HEK293 (cell line): Measurements from ENCODE around the gene HIBCH.

Experiments
- FEZF1 ChIP-seq: fragments of 450-650 bp; formaldehyde crosslinking; IDR thresholded peaks from 2 replicates; pipeline ENCODE4 v1.5.1; 2016; ENCODE audit warnings: missing biosample characterization, missing genetic modification characterization
- HOXA7 ChIP-seq: sonication (generic); formaldehyde crosslinking; IDR thresholded peaks from 2 replicates; pipeline ENCODE4 v1.8.1; 2022; ENCODE audit warnings: missing genetic modification reagents, borderline replicate concordance
- HOXD13 ChIP-seq: sonication (generic); formaldehyde crosslinking; IDR thresholded peaks from 2 replicates; pipeline ENCODE4 v1.8.0; 2022; ENCODE audit warnings: missing genetic modification reagents, borderline replicate concordance
- IKZF3 ChIP-seq: fragments of 450-650 bp; IDR thresholded peaks from 2 replicates; pipeline ENCODE4 v1.5.0; 2018; ENCODE audit warnings: missing biosample characterization, mild to moderate bottlenecking, missing genetic modification characterization, moderate library complexity
- KLF9 ChIP-seq: fragments of 450-650 bp; formaldehyde crosslinking; IDR thresholded peaks from 2 replicates; pipeline ENCODE4 v1.5.1; 2016; ENCODE audit warnings: missing biosample characterization, missing genetic modification characterization, low read depth
- REPIN1 ChIP-seq: fragments of 450-650 bp; formaldehyde crosslinking; IDR thresholded peaks from 2 replicates; pipeline ENCODE4 v1.5.1; 2017; ENCODE audit warnings: missing biosample characterization, missing genetic modification characterization, low read depth
- SETDB1 ChIP-seq: IDR thresholded peaks from one replicate; pipeline ENCODE4 v1.6.1; 2017; ENCODE audit warnings: mild to moderate bottlenecking, low read length, moderate library complexity, mixed read lengths; ENCODE audit not compliant: insufficient read length
- SP2 ChIP-seq: fragments of 450-650 bp; formaldehyde crosslinking; IDR thresholded peaks from 2 replicates; pipeline ENCODE4 v1.5.1; 2016; ENCODE audit warnings: missing biosample characterization, missing genetic modification characterization
- SP3 ChIP-seq: fragments of 450-650 bp; formaldehyde crosslinking; IDR thresholded peaks from 2 replicates; pipeline ENCODE4 v1.5.1; 2016; ENCODE audit warnings: missing biosample characterization, missing genetic modification characterization
- ZBTB1 ChIP-seq: fragments of 450-650 bp; formaldehyde crosslinking; IDR thresholded peaks from 2 replicates; pipeline ENCODE4 v1.5.1; 2016; ENCODE audit warnings: missing biosample characterization, missing genetic modification characterization
- ZBTB17 ChIP-seq: fragments of 450-650 bp; formaldehyde crosslinking; IDR thresholded peaks from 2 replicates; pipeline ENCODE4 v1.5.1; 2016; ENCODE audit warnings: missing biosample characterization, missing genetic modification characterization
- ZBTB8A ChIP-seq: fragments of 450-650 bp; formaldehyde crosslinking; IDR thresholded peaks from 2 replicates; pipeline ENCODE4 v1.5.1; 2016; ENCODE audit warnings: missing biosample characterization, missing genetic modification characterization
- ZEB2 ChIP-seq: fragments of 450-650 bp; formaldehyde crosslinking; IDR thresholded peaks from 2 replicates; pipeline ENCODE4 v1.5.1; 2016; ENCODE audit warnings: missing biosample characterization, missing genetic modification characterization
- ZFP37 ChIP-seq: fragments of 450-650 bp; formaldehyde crosslinking; IDR thresholded peaks from 2 replicates; pipeline ENCODE4 v1.5.1; 2016; ENCODE audit warnings: missing biosample characterization, missing genetic modification characterization
- ZFP41 ChIP-seq: fragments of 450-650 bp; formaldehyde crosslinking; IDR thresholded peaks from 2 replicates; pipeline ENCODE4 v1.5.1; 2016; ENCODE audit warnings: missing biosample characterization, missing genetic modification characterization, borderline replicate concordance
- ZNF16 ChIP-seq: fragments of 450-650 bp; formaldehyde crosslinking; IDR thresholded peaks from 2 replicates; pipeline ENCODE4 v1.5.1; 2016; ENCODE audit warnings: low read depth, missing biosample characterization, missing genetic modification characterization
- ZNF169 ChIP-seq: fragments of 450-650 bp; formaldehyde crosslinking; IDR thresholded peaks from 2 replicates; pipeline ENCODE4 v1.5.1; 2016; ENCODE audit warnings: missing biosample characterization, missing genetic modification characterization
- ZNF214 ChIP-seq: fragments of 450-650 bp; formaldehyde crosslinking; IDR thresholded peaks from 2 replicates; pipeline ENCODE4 v1.5.1; 2017; ENCODE audit warnings: missing biosample characterization, mild to moderate bottlenecking, missing genetic modification characterization, borderline replicate concordance
- ZNF239 ChIP-seq: fragments of 450-650 bp; formaldehyde crosslinking; IDR thresholded peaks from 2 replicates; pipeline ENCODE4 v1.5.1; 2016; ENCODE audit warnings: missing biosample characterization, missing genetic modification characterization
- ZNF354C ChIP-seq: fragments of 450-650 bp; formaldehyde crosslinking; IDR thresholded peaks from 2 replicates; pipeline ENCODE4 v1.5.1; 2016; ENCODE audit warnings: missing biosample characterization, missing genetic modification characterization, low read depth, borderline replicate concordance
- ZNF394 ChIP-seq: fragments of 450-650 bp; formaldehyde crosslinking; IDR thresholded peaks from 2 replicates; pipeline ENCODE4 v1.5.1; 2016; ENCODE audit warnings: missing biosample characterization, missing genetic modification characterization, mild to moderate bottlenecking, moderate library complexity, borderline replicate concordance
- ZNF404 ChIP-seq: fragments of 450-650 bp; formaldehyde crosslinking; IDR thresholded peaks from 2 replicates; pipeline ENCODE4 v1.5.1; 2017; ENCODE audit warnings: missing biosample characterization, missing genetic modification characterization
- ZNF560 ChIP-seq: fragments of 450-650 bp; formaldehyde crosslinking; IDR thresholded peaks from 2 replicates; pipeline ENCODE4 v1.5.1; 2017; ENCODE audit warnings: missing biosample characterization, missing genetic modification characterization, borderline replicate concordance
- ZNF621 ChIP-seq: fragments of 450-650 bp; formaldehyde crosslinking; IDR thresholded peaks from 2 replicates; pipeline ENCODE4 v1.5.1; 2017; ENCODE audit warnings: missing biosample characterization, missing genetic modification characterization
- ZNF791 ChIP-seq: fragments of 450-650 bp; formaldehyde crosslinking; IDR thresholded peaks from 2 replicates; pipeline ENCODE4 v1.5.1; 2016; ENCODE audit warnings: missing biosample characterization, missing genetic modification characterization
- ZNF837 ChIP-seq: fragments of 450-650 bp; formaldehyde crosslinking; IDR thresholded peaks from 2 replicates; pipeline ENCODE4 v1.5.1; 2016; ENCODE audit warnings: missing biosample characterization, missing genetic modification characterization
- ZNF843 ChIP-seq: fragments of 450-650 bp; formaldehyde crosslinking; IDR thresholded peaks from 2 replicates; pipeline ENCODE4 v1.5.1; 2016; ENCODE audit warnings: missing biosample characterization, missing genetic modification characterization
- ZSCAN23 ChIP-seq: fragments of 450-650 bp; formaldehyde crosslinking; IDR thresholded peaks from 2 replicates; pipeline ENCODE4 v1.5.1; 2016; ENCODE audit warnings: missing biosample characterization, missing genetic modification characterization
- ZXDB ChIP-seq: fragments of 450-650 bp; formaldehyde crosslinking; IDR thresholded peaks from 2 replicates; pipeline ENCODE4 v1.5.1; 2016; ENCODE audit warnings: missing biosample characterization, missing genetic modification characterization
- TF ChIP-seq, protein P1 (sequence below): fragments of 450-650 bp; formaldehyde crosslinking; IDR thresholded peaks from 2 replicates; pipeline ENCODE4 v1.5.1; 2016; ENCODE audit warnings: missing biosample characterization, missing genetic modification characterization
- TF ChIP-seq, protein P2 (sequence below): fragments of 450-650 bp; formaldehyde crosslinking; conservative IDR thresholded peaks from 2 replicates; pipeline ENCODE4 v1.5.1; 2016; ENCODE audit warnings: low read depth, missing biosample characterization, missing genetic modification characterization
- TF ChIP-seq, protein P3 (sequence below): fragments of 450-650 bp; formaldehyde crosslinking; IDR thresholded peaks from 2 replicates; pipeline ENCODE4 v1.5.1; 2017; ENCODE audit warnings: missing biosample characterization, missing genetic modification characterization
- TF ChIP-seq, protein P4 (sequence below): fragments of 450-650 bp; formaldehyde crosslinking; IDR thresholded peaks from 2 replicates; pipeline ENCODE4 v1.5.1; 2016; ENCODE audit warnings: missing biosample characterization, missing genetic modification characterization

HIBCH gene

DNA sequence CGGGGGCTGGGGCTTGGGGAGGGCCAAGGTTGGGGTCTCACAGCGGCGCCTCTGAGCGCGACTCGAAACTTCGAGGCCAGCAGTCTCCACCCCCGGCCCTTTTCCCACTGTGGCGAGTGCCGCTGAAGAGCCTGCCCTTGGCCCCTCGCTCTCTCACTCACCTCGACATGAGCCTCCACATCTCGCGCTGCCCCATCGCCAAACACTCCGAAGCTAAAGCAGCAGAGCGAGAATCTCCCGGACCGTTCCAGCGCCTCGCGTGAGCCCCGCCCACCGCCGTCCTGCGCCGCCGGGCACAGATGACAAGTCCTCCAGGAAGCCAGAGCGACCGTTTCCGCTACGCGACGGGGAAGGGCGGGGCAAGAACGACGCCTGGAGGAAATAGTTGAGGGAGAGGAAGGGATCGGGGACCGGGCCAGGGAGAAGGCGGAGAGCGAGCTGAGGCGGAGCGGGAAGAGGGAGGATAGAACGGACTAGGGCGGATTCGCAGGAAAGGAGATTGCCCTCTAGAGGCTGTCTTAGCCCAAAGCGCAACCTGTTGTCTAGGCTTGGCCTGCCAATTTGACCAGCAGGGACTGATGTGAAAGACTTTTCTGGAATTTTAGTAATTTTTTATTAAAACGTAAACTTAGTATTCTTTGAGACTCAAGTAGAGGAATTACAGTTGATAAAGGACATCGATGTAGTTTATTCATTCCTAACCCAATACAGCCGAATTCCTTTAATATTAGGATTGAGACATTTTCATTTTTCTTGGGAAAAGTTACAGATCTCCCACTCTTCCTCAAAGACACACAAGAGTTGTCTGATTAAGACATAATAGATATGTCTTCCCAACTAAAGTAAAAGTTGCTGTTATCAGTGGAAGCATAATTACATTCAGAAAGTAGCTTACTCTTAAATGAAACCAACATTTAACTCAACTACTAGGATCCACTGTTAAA, at the start of gene HIBCH (continued):
- TF ChIP-seq ZNF169 (tag by site-specific recombination) (no peak), ZNF791 (no peak), ZNF16 (tag by site-specific recombination) (no peak), KLF9 (tag by site-specific recombination) (peak; percentile 93), HOXD13 (no peak), ZNF214 (tag by site-specific recombination) (no peak), ZFP41 (tag by site-specific recombination) (no peak), ZXDB (peak; percentile 71), ZFP37 (tag by site-specific recombination) (no peak), SP2 (peak; percentile 98), ZSCAN23 (tag by site-specific recombination) (no peak), ZNF239 (tag by site-specific recombination) (no peak), IKZF3 (tag by site-specific recombination) (peak; percentile 99), ZBTB17 (peak; percentile 98), ZBTB8A (tag by site-specific recombination) (peak; percentile 77), ZBTB1 (tag by site-specific recombination) (no peak), HOXA7 (CRISPR knock-in tag) (no peak), SETDB1 (peak; percentile 72), ZNF837 (tag by site-specific recombination) (no peak), ZNF621 (tag by site-specific recombination) (no peak), ZNF354C (tag by site-specific recombination) (no peak), ZNF394 (no peak; the same call in 1 of the 2 replicates), REPIN1 (tag by site-specific recombination) (no peak), ZNF843 (tag by site-specific recombination) (0 out of 2 replicates have a peak, but pooled peaks have one; percentile 40), ZNF560 (no peak), SP3 (peak; percentile 86), FEZF1 (no peak), ZNF404 (no peak), ZEB2 (tag by site-specific recombination) (peak; percentile 91)
- TF ChIP-seq, protein P1, sequence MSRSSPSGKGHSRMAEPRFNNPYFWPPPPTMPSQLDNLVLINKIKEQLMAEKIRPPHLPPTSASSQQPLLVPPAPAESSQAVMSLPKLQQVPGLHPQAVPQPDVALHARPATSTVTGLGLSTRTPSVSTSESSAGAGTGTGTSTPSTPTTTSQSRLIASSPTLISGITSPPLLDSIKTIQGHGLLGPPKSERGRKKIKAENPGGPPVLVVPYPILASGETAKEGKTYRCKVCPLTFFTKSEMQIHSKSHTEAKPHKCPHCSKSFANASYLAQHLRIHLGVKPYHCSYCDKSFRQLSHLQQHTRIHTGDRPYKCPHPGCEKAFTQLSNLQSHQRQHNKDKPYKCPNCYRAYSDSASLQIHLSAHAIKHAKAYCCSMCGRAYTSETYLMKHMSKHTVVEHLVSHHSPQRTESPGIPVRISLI = no peak
- TF ChIP-seq, protein P2, sequence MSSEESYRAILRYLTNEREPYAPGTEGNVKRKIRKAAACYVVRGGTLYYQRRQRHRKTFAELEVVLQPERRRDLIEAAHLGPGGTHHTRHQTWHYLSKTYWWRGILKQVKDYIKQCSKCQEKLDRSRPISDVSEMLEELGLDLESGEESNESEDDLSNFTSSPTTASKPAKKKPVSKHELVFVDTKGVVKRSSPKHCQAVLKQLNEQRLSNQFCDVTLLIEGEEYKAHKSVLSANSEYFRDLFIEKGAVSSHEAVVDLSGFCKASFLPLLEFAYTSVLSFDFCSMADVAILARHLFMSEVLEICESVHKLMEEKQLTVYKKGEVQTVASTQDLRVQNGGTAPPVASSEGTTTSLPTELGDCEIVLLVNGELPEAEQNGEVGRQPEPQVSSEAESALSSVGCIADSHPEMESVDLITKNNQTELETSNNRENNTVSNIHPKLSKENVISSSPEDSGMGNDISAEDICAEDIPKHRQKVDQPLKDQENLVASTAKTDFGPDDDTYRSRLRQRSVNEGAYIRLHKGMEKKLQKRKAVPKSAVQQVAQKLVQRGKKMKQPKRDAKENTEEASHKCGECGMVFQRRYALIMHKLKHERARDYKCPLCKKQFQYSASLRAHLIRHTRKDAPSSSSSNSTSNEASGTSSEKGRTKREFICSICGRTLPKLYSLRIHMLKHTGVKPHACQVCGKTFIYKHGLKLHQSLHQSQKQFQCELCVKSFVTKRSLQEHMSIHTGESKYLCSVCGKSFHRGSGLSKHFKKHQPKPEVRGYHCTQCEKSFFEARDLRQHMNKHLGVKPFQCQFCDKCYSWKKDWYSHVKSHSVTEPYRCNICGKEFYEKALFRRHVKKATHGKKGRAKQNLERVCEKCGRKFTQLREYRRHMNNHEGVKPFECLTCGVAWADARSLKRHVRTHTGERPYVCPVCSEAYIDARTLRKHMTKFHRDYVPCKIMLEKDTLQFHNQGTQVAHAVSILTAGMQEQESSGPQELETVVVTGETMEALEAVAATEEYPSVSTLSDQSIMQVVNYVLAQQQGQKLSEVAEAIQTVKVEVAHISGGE (tag by site-specific recombination) = peak; percentile 95
- TF ChIP-seq, protein P3, sequence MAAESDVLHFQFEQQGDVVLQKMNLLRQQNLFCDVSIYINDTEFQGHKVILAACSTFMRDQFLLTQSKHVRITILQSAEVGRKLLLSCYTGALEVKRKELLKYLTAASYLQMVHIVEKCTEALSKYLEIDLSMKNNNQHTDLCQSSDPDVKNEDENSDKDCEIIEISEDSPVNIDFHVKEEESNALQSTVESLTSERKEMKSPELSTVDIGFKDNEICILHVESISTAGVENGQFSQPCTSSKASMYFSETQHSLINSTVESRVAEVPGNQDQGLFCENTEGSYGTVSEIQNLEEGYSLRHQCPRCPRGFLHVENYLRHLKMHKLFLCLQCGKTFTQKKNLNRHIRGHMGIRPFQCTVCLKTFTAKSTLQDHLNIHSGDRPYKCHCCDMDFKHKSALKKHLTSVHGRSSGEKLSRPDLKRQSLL (tag by site-specific recombination) = no peak
- TF ChIP-seq, protein P4, sequence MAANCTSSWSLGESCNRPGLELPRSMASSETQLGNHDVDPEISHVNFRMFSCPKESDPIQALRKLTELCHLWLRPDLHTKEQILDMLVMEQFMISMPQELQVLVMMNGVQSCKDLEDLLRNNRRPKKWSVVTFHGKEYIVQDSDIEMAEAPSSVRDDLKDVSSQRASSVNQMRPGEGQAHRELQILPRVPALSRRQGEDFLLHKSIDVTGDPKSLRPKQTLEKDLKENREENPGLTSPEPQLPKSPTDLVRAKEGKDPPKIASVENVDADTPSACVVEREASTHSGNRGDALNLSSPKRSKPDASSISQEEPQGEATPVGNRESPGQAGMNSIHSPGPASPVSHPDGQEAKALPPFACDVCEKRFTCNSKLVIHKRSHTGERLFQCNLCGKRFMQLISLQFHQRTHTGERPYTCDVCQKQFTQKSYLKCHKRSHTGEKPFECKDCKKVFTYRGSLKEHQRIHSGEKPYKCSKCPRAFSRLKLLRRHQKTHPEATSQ (tag by site-specific recombination) = no peak
